Stomach (tissue), 9 donors: ENCODE measurements around the gene CENPE. TPM values are rescaled to one million over a fixed set of nuclear protein-coding genes. Genes with fewer than 3 reads are reported as not detected.

Source experiments
- DNase-seq, 2 donors: peaks; one replicate each; pipeline versions ENCODE4 v3.0.0 to v3.0.0-alpha.2; 2013 to 2019
- H3K27ac ChIP-seq, 5 donors: fragments of 200-600 bp in 4 of 5; sonication (generic) in 4 of 5; one replicate each; pipeline ENCODE4 v1.5.1; 2013 to 2019; ENCODE audit warnings: mild to moderate bottlenecking in 1 of 5, moderate library complexity in 1 of 5
- H3K27me3 ChIP-seq, 3 donors: fragments of 200-600 bp; sonication (generic); one replicate each; pipeline ENCODE4 v1.5.1; 2017 to 2019; ENCODE audit warnings: mixed run types in 1 of 3
- H3K36me3 ChIP-seq, 4 donors: fragments of 200-600 bp; sonication (generic); 1 replicate in 3 of 4; 2 replicates in 1 of 4; pipeline ENCODE4 v1.5.1; 2016 to 2019
- H3K4me1 ChIP-seq, 4 donors: fragments of 200-600 bp; sonication (generic); one replicate each; pipeline ENCODE4 v1.5.1; 2016 to 2019
- H3K4me3 ChIP-seq, 4 donors: fragments of 200-600 bp; sonication (generic) in 3 of 4; one replicate each; pipeline ENCODE4 v1.5.1; 2016 to 2019; ENCODE audit warnings: mild to moderate bottlenecking in 1 of 4
- H3K9me3 ChIP-seq, 4 donors: fragments of 200-600 bp; sonication (generic); one replicate each; pipeline ENCODE4 v1.5.1; 2016 to 2019
- CTCF ChIP-seq, 7 experiments: fragments of 450-650 bp in 4 of 7; fragments of 200-600 bp in 3 of 7; sonication (generic) in 3 of 7; IDR thresholded peaks; one replicate each; pipeline ENCODE4 v1.5.1; 2016 to 2019; ENCODE audit warnings: antibody characterized with exemption in 7 of 7, control low read depth in 2 of 7, mild to moderate bottlenecking in 1 of 7
- EP300 ChIP-seq: sonication (generic); formaldehyde crosslinking; IDR thresholded peaks from one replicate; pipeline ENCODE4 v1.6.1; 2017; ENCODE audit warnings: antibody characterized with exemption
- POLR2A ChIP-seq, 4 donors: fragments of 450-650 bp; IDR thresholded peaks; one replicate each; pipeline ENCODE4 v1.6.1; 2016; ENCODE audit warnings: antibody characterized with exemption in 4 of 4, control low read depth in 2 of 4, mild to moderate bottlenecking in 1 of 4, moderate library complexity in 1 of 4
- POLR2AphosphoS5 ChIP-seq, 3 donors: sonication (generic); formaldehyde crosslinking; IDR thresholded peaks; one replicate each; pipeline ENCODE4 v1.6.1; 2016; ENCODE audit warnings: antibody characterized with exemption in 3 of 3
- WGBS, 5 donors: extraction: QIAGEN DNeasy Blood & Tissue Kit in 3 of 5; methylation state at CpG; one replicate each; pipeline versions ENCODE4 v1.1.5 to v1.1.7; 2013 to 2018; 5-methylcytosine and 5-hydroxymethylcytosine counted together
- intact Hi-C: fragments of 100-400 bp; cut with DNase I; formaldehyde crosslinking; loops from one replicate; pipeline ENCODE4 v1.15.1; 2023; ENCODE audit warnings: low total_unique reads
- polyA plus RNA-seq, 3 donors: library from polyadenylated mRNA; stranded (reverse); fragments of 200-250 nt; gene quantifications; one replicate each; pipeline ENCODE4 v1.2.3, GENCODE V29; 2013
- total RNA-seq, 5 donors: library from RNA; depleted of rRNA; stranded (reverse); fragments of >200 nt; gene quantifications; one replicate each; pipeline versions ENCODE4 v1.1.0 to v1.2.3, GENCODE V29; 2014 to 2016
- donor health status: healthy with polysubstance abuse.
- donor health status: Bipolar disorder and iron deficiency.
- donor health status: healthy.

CENPE gene
- total and polyA plus RNA-seq, 8 donors = 0.31 to 9.4 (median 2.8) TPM

GRCh38 chr4:103158760-103159159 lies 39.4 kb downstream of the CENPE start:
- Histone ChIP-seq H3K9me3 (no peaks in the 10 kb centered on the region), H3K27me3 (no peaks in the 10 kb centered on the region), H3K4me3 (no peak overlapping the region), H3K27ac (no peak overlapping the region), H3K36me3 (no peaks in the 10 kb centered on the region), H3K4me1 (no peaks in the 10 kb centered on the region)
- intact Hi-C loops = no loop called here
- WGBS, 5 donors = 77 to 90% (median 88%) methylated on average over 4 of the region's 4 CpGs
- no peak for DNase-seq
- no peak for TF ChIP-seq EP300
- no peak for TF ChIP-seq CTCF (IDR thresholded peaks at IDR 0.05)
- TF ChIP-seq POLR2A (IDR thresholded peaks at IDR 0.05) = no peak
- no peak for TF ChIP-seq POLR2AphosphoS5 (IDR thresholded peaks at IDR 0.05)

DNA sequence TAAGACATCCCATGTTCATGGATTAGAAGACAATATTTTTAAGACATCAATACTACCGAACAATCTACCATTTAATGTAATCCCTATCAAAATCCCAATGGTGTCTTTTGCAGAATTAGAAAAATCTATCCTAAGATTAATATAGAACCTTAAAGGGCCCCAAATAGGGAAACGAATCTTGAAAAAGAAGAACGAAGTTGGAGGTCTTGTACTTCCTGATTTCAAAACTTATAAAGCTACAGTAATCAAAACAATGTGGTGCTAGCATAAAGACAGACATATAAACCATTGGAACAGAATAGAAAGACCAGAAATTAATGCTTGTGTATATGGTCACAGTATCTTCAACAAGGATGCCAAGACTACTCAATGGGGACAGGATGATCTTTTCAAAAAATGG lies 42.0 kb downstream of the CENPE start:
- TF ChIP-seq CTCF (IDR thresholded peaks at IDR 0.05) = no peak
- TF ChIP-seq POLR2A (IDR thresholded peaks at IDR 0.05) = no peak
- no peak for TF ChIP-seq EP300
- TF ChIP-seq POLR2AphosphoS5 (IDR thresholded peaks at IDR 0.05) = no peak
- Histone ChIP-seq H3K4me3 (no peak overlapping the region), H3K27ac (no peak overlapping the region), H3K27me3 (no peaks in the 10 kb centered on the region), H3K4me1 (no peaks in the 10 kb centered on the region), H3K9me3 (no peaks in the 10 kb centered on the region), H3K36me3 (no peaks in the 10 kb centered on the region)
- no peak for DNase-seq
- WGBS, 5 donors = 92 to 98% (median 93%) methylated on average over 3 of the region's 3 CpGs
- intact Hi-C loops = no loop called here

- H3K4me3 ChIP-seq = no peak overlapping the region
- intact Hi-C loops = no loop called here
- no peak for DNase-seq
- H3K27ac ChIP-seq = no peak overlapping the region
- peaks cover 0 to 8% (median 0%) of the 10 kb centered on the region in 4 donors for H3K36me3 ChIP-seq
- no peaks in the 10 kb centered on the region for H3K27me3 ChIP-seq
- no peak for TF ChIP-seq POLR2A (IDR thresholded peaks at IDR 0.05)
- H3K9me3 ChIP-seq = no peaks in the 10 kb centered on the region
- H3K4me1 ChIP-seq = no peaks in the 10 kb centered on the region
- WGBS, 5 donors = 79 to 92% (median 84%) methylated on average over 3 of the region's 3 CpGs
Observed at GRCh38 chr4:103152381-103152780, 45.8 kb downstream of the CENPE start.

DNA sequence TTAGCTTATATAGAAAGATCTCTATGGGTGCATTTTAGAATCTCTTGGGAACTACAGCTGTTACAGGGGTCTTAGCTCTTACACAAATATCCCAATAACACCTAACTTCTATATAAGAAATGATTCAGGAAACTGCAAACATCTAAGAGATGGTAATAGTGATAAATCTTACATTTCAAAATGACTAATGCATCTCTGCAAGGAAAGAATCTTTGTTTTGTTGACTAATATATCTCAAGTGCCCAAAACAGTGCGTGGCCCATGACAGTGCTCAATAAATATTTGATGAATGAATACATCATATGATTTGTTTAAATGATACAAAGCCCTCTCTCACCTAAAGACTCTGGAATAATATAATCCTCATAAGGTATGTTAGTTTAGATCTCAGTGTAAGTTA lies 47.5 kb downstream of the CENPE start:
- DNase-seq = no peak
- intact Hi-C loops = no loop called here
- Histone ChIP-seq H3K27ac (no peak overlapping the region), H3K4me1 (no peaks in the 10 kb centered on the region), H3K9me3 (no peaks in the 10 kb centered on the region), H3K4me3 (no peak overlapping the region), H3K27me3 (no peaks in the 10 kb centered on the region), H3K36me3 (peaks cover 0 to 8% (median 0%) of the 10 kb centered on the region in 4 donors)
- WGBS, 5 donors = 70 to 96% (median 84%) methylated on average over 1 of the region's 1 CpG
- TF ChIP-seq POLR2AphosphoS5 (IDR thresholded peaks at IDR 0.05) = no peak
- no peak for TF ChIP-seq EP300

DNA sequence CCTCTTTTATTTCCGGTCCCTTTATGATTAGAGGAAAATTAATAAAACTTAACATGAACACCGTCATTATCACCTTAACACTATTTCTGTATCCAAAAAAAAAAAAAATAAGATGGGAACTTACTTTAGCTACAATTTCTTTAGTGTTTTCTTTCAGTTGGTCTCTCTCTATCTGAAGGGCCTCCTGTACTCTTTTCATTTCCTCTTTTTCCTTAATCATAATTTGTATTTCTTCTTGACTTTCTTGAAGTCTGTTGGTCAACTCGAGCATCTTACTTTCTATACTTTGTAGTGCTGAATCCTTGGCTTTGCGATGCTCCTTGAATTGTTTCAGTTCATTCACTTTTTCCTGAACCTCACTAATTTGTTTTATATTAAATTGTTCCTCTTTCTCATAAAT lies 53.2 kb downstream of the CENPE start:
- WGBS, 5 donors = 95 to 97% (median 97%) methylated on average over 4 of the region's 4 CpGs

More for the DNA sequence above, 53.2 kb downstream of the CENPE start:
- no peak for DNase-seq
- no peaks in the 10 kb centered on the region for H3K9me3 ChIP-seq
- H3K27me3 ChIP-seq = no peaks in the 10 kb centered on the region
- peaks cover 0 to 8% (median 0%) of the 10 kb centered on the region in 4 donors for H3K36me3 ChIP-seq
- no peaks in the 10 kb centered on the region for H3K4me1 ChIP-seq
- intact Hi-C loops = no loop called here
- no peak overlapping the region for H3K4me3 ChIP-seq
- no peak overlapping the region for H3K27ac ChIP-seq
- no peak for TF ChIP-seq CTCF (IDR thresholded peaks at IDR 0.05)
- no peak for TF ChIP-seq EP300
- TF ChIP-seq POLR2AphosphoS5 (IDR thresholded peaks at IDR 0.05) = no peak
- no peak for TF ChIP-seq POLR2A (IDR thresholded peaks at IDR 0.05)
